HepG2 (cell line): Measurements from ENCODE around the gene SPTB.

Experiments used
- ATRX ChIP-seq: sonication (generic); formaldehyde crosslinking; IDR thresholded peaks from 2 replicates; pipeline ENCODE4 v1.4.0; 2020; ENCODE audit warnings: missing genetic modification reagents, borderline replicate concordance
- CBFB ChIP-seq: sonication (generic); formaldehyde crosslinking; IDR thresholded peaks from 2 replicates; pipeline ENCODE4 v1.4.0; 2020; ENCODE audit warnings: missing genetic modification reagents
- JUNB ChIP-seq: sonication (generic); formaldehyde crosslinking; IDR thresholded peaks from 2 replicates; pipeline ENCODE4 v1.8.0; 2022; ENCODE audit warnings: missing genetic modification reagents, mild to moderate bottlenecking, borderline replicate concordance
- NFRKB ChIP-seq: fragments of 450-650 bp; IDR thresholded peaks from 2 replicates; pipeline ENCODE4 v1.6.1; 2017
- NFYB ChIP-seq: sonication (generic); formaldehyde crosslinking; IDR thresholded peaks from 2 replicates; pipeline ENCODE4 v1.4.0; 2020; ENCODE audit warnings: missing genetic modification reagents
- NKX3-1 ChIP-seq: sonication (generic); formaldehyde crosslinking; IDR thresholded peaks from 2 replicates; pipeline ENCODE4 v1.5.0; 2020; ENCODE audit warnings: missing genetic modification reagents
- POLR2A ChIP-seq, 2 experiments: IDR thresholded peaks; 2 replicates each; pipeline ENCODE4 v1.6.1; 2011; ENCODE audit warnings: low read depth in 2 of 2, low read length in 2 of 2, mild to moderate bottlenecking in 1 of 2, moderate library complexity in 1 of 2; ENCODE audit not compliant: insufficient read depth in 1 of 2
- ZKSCAN1 ChIP-seq: fragments of 150-350 bp; IDR thresholded peaks from 2 replicates; pipeline ENCODE4 v1.6.1; 2014; ENCODE audit warnings: low read length
- ZNF331 ChIP-seq: sonication (generic); formaldehyde crosslinking; IDR thresholded peaks from 2 replicates; pipeline ENCODE4 v1.4.0; 2020; ENCODE audit warnings: missing genetic modification reagents
- TF ChIP-seq, protein P1 (sequence below): sonication (generic); formaldehyde crosslinking; conservative IDR thresholded peaks from 2 replicates; pipeline ENCODE4 v1.4.0; 2020; ENCODE audit warnings: mild to moderate bottlenecking, missing genetic modification reagents, moderate library complexity
- TF ChIP-seq, protein P2 (sequence below): sonication (generic); formaldehyde crosslinking; IDR thresholded peaks from 2 replicates; pipeline ENCODE4 v1.5.0; 2020; ENCODE audit warnings: mild to moderate bottlenecking, missing genetic modification reagents, moderate library complexity

DNA sequence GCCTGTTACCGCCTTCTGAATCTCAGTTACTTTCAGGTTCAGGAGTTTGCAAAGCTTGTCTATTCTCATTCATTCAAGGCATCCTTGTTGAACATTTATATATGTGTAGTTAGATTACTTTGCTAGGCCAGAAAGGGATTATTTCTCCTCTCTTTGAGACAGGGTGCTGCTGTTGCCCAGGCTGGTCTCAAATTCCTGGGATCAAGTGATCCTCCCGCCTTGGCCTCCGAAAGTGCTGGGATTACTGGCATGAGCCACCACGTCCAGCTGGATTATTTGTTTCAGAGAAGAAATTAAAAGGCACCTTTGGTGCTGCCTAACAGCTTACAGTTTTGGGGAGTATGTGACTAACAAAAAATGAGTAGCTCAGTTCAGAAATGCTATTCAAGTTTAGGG is 35.3 kb upstream of the SPTB start:
- TF ChIP-seq NFYB (CRISPR knock-in tag) (no peak), POLR2A (IDR thresholded peaks at IDR 0.05; ENCODE audit: insufficient read depth in 1 of 2, low read depth in 2 of 2, low read length in 2 of 2) (no peak), ZNF331 (CRISPR knock-in tag) (no peak), ATRX (no peak), NKX3-1 (CRISPR knock-in tag) (no peak), ZKSCAN1 (no peak), NFRKB (no peak), CBFB (CRISPR knock-in tag) (no peak), JUNB (CRISPR knock-in tag) (no peak)
- TF ChIP-seq, protein P1, sequence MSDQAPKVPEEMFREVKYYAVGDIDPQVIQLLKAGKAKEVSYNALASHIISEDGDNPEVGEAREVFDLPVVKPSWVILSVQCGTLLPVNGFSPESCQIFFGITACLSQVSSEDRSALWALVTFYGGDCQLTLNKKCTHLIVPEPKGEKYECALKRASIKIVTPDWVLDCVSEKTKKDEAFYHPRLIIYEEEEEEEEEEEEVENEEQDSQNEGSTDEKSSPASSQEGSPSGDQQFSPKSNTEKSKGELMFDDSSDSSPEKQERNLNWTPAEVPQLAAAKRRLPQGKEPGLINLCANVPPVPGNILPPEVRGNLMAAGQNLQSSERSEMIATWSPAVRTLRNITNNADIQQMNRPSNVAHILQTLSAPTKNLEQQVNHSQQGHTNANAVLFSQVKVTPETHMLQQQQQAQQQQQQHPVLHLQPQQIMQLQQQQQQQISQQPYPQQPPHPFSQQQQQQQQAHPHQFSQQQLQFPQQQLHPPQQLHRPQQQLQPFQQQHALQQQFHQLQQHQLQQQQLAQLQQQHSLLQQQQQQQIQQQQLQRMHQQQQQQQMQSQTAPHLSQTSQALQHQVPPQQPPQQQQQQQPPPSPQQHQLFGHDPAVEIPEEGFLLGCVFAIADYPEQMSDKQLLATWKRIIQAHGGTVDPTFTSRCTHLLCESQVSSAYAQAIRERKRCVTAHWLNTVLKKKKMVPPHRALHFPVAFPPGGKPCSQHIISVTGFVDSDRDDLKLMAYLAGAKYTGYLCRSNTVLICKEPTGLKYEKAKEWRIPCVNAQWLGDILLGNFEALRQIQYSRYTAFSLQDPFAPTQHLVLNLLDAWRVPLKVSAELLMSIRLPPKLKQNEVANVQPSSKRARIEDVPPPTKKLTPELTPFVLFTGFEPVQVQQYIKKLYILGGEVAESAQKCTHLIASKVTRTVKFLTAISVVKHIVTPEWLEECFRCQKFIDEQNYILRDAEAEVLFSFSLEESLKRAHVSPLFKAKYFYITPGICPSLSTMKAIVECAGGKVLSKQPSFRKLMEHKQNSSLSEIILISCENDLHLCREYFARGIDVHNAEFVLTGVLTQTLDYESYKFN (CRISPR knock-in tag): no peak
- TF ChIP-seq, protein P2, sequence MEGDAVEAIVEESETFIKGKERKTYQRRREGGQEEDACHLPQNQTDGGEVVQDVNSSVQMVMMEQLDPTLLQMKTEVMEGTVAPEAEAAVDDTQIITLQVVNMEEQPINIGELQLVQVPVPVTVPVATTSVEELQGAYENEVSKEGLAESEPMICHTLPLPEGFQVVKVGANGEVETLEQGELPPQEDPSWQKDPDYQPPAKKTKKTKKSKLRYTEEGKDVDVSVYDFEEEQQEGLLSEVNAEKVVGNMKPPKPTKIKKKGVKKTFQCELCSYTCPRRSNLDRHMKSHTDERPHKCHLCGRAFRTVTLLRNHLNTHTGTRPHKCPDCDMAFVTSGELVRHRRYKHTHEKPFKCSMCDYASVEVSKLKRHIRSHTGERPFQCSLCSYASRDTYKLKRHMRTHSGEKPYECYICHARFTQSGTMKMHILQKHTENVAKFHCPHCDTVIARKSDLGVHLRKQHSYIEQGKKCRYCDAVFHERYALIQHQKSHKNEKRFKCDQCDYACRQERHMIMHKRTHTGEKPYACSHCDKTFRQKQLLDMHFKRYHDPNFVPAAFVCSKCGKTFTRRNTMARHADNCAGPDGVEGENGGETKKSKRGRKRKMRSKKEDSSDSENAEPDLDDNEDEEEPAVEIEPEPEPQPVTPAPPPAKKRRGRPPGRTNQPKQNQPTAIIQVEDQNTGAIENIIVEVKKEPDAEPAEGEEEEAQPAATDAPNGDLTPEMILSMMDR (CRISPR knock-in tag): no peak
